Body of pancreas (tissue), 4 donors: ENCODE results near the gene PPME1. TPM values are rescaled to one million over a fixed set of nuclear protein-coding genes. Genes with fewer than 3 reads are reported as not detected.

ENCODE experiments used
- ATAC-seq: fragments of 150-250 bp; one replicate; pipeline ENCODE4 v1.9.1; 2016
- DNase-seq, 4 donors: peaks; one replicate each; pipeline ENCODE4 v3.0.0-alpha.2; 2019
- H3K27ac ChIP-seq, 4 donors: fragments of 200-600 bp; sonication (generic); 1 replicate in 3 of 4; 2 replicates in 1 of 4; pipeline versions ENCODE4 v1.5.1 to v1.6.1; 2016 to 2019; ENCODE audit warnings: mild to moderate bottlenecking in 1 of 4, mixed read lengths in 1 of 4, moderate library complexity in 1 of 4
- H3K27me3 ChIP-seq, 2 donors: fragments of 200-600 bp; sonication (generic); one replicate each; pipeline ENCODE4 v1.6.0; 2016; ENCODE audit warnings: mild to moderate bottlenecking in 1 of 2
- H3K36me3 ChIP-seq, 2 donors: fragments of 200-600 bp; sonication (generic); replicated peaks in 1 of 2; 2 replicates each; pipeline ENCODE4 v1.5.1; 2016; ENCODE audit warnings: low read depth in 2 of 2; ENCODE audit not compliant: insufficient read depth in 1 of 2
- H3K4me1 ChIP-seq: fragments of 200-600 bp; sonication (generic); one replicate; pipeline ENCODE4 v1.6.0; 2016
- H3K4me3 ChIP-seq, 2 donors: fragments of 200-600 bp; sonication (generic); 1 replicate in 1 of 2; 2 replicates in 1 of 2; pipeline ENCODE4 v1.5.1; 2016 to 2019
- H3K9me3 ChIP-seq, 3 donors: fragments of 200-600 bp; sonication (generic); 1 replicate in 2 of 3; 2 replicates in 1 of 3; pipeline ENCODE4 v1.5.1; 2016
- CTCF ChIP-seq, 7 experiments: fragments of 450-650 bp in 4 of 7; fragments of 200-600 bp in 3 of 7; sonication (generic) in 3 of 7; IDR thresholded peaks; one replicate each; pipeline ENCODE4 v1.5.1; 2016 to 2019; ENCODE audit warnings: antibody characterized with exemption in 7 of 7
- POLR2A ChIP-seq, 3 donors: fragments of 450-650 bp; IDR thresholded peaks; one replicate each; pipeline ENCODE4 v1.6.1; 2016; ENCODE audit warnings: antibody characterized with exemption in 3 of 3, mild to moderate bottlenecking in 2 of 3
- WGBS, 2 donors: methylation state at CpG; one replicate each; pipeline ENCODE4 v1.1.5; 2017; 5-methylcytosine and 5-hydroxymethylcytosine counted together
- intact Hi-C: fragments of 100-400 bp; cut with DNase I; formaldehyde crosslinking; loops from one replicate; pipeline ENCODE4 v1.15.1; 2023
- total RNA-seq, 2 donors: library from RNA; depleted of rRNA; stranded (reverse); fragments of >200 nt; gene quantifications; one replicate each; pipeline ENCODE4 v1.1.0, GENCODE V29; 2016

Gene PPME1
- total RNA-seq, 2 donors from 2014 or later: 10.9 to 12.9 TPM

DNA sequence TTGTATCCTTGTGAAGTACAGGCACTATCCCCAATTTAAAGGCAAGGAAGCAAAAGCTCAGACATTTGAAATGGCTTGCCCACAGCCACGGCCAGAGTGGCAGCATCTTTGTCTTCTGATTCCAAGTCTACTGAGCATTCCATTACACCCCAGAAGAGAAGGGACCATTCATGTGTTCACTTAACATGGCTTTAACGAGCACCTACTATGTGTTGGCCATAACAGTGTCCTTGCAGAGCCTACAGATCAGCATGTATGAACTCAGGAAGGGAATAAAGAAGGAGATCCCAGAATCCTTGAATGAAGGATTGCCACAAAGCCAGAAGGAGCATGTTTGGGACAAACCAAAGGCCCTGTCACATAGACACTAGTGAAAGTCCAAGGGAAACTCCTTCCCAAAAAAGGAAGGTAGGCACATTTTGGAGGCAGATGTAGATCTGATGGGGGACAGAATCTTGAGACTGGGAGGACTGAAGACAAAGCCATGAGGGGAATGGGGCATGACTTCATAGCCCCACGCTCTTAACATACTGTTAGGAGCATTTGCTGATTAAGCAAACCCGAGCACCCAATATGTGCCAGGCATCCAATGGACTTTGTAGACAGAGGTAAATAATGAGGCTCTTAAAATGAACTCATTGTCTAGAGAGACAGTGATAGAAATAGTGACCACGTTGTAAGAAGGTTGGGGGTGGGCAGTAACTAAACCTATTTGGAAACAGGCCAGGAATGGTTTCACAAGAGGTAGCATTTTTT is 85.5 kb downstream of the PPME1 start:
- Histone ChIP-seq H3K4me3 (no peak overlapping the region), H3K27ac (no peak overlapping the region), H3K27me3 (no peaks in the 10 kb centered on the region), H3K9me3 (no peaks in the 10 kb centered on the region), H3K4me1 (no peaks in the 10 kb centered on the region), H3K36me3 (peaks cover 0 to 8% of the 10 kb centered on the region in 2 donors)
- TF ChIP-seq CTCF (IDR thresholded peaks at IDR 0.05) (no peak), POLR2A (IDR thresholded peaks at IDR 0.05) (no peak)
- DNase-seq (no peak), ATAC-seq (no peak)
- 56 to 67% methylated on average over 5 of the region's 5 CpGs for WGBS, 2 donors
- intact Hi-C loops: loop anchor here (5.0 to 10.0 kb wide), 2 partner anchors 191 to 318 kb away; no protein-coding TSS in a partner anchor

- TF ChIP-seq CTCF (IDR thresholded peaks at IDR 0.05) (no peak), POLR2A (IDR thresholded peaks at IDR 0.05) (no peak)
- H3K4me3 ChIP-seq: no peak overlapping the region
- intact Hi-C loops: loop anchor here (5.0 to 10.0 kb wide), 2 partner anchors 189 to 317 kb away; no protein-coding TSS in a partner anchor
- WGBS, 2 donors: 35 to 42% methylated on average over 4 of the region's 4 CpGs
- DNase-seq: peak; percentile 32 to 58 (median 52)
- H3K4me1 ChIP-seq: no peaks in the 10 kb centered on the region
- no peaks in the 10 kb centered on the region for H3K27me3 ChIP-seq
- H3K36me3 ChIP-seq: peaks cover 0 to 5% of the 10 kb centered on the region in 2 donors
- ATAC-seq: peak; percentile 47
- H3K9me3 ChIP-seq: no peaks in the 10 kb centered on the region
- H3K27ac ChIP-seq: no peak overlapping the region
Measured at GRCh38 chr11:74257959-74258553, 87.0 kb downstream of the PPME1 start.

- Histone ChIP-seq H3K4me3 (no peak overlapping the region), H3K27ac (no peak overlapping the region), H3K9me3 (no peaks in the 10 kb centered on the region), H3K27me3 (no peaks in the 10 kb centered on the region), H3K36me3 (no peaks in the 10 kb centered on the region), H3K4me1 (no peaks in the 10 kb centered on the region)
- TF ChIP-seq CTCF (IDR thresholded peaks at IDR 0.05): no peak
- TF ChIP-seq POLR2A (IDR thresholded peaks at IDR 0.05): no peak
- intact Hi-C loops: no loop called here
- no peak for ATAC-seq
- DNase-seq: no peak
- WGBS, 2 donors: 79 to 87% methylated on average over 2 of the region's 2 CpGs
Measured at GRCh38 chr11:74262725-74263124, 91.6 kb downstream of the PPME1 start.

DNA sequence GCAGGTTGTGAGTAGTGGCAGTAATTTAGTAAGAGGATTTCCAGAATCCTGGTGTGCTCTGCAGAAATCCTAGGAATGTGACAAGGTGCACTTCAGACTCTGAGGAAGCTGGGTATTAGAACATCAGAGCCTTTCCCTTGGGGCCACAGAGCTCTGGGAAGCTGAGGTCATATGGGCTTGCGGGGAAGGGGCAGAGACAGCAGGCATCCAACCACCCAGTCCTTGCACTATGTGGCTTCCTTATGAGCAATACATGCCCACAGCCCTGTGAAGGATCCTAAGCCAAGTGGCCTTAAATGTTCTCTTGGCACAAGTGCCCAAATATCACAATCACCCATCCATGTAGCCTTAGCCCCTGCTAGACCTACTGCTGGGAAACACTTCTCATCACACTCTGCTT is 94.2 kb downstream of the PPME1 start:
- no peak overlapping the region for H3K4me3 ChIP-seq
- ATAC-seq (no peak), DNase-seq (no peak)
- no peaks in the 10 kb centered on the region for H3K36me3 ChIP-seq
- TF ChIP-seq CTCF (IDR thresholded peaks at IDR 0.05): no peak
- TF ChIP-seq POLR2A (IDR thresholded peaks at IDR 0.05): no peak
- no peak overlapping the region for H3K27ac ChIP-seq
- no peaks in the 10 kb centered on the region for H3K9me3 ChIP-seq
- intact Hi-C loops: no loop called here
- no peaks in the 10 kb centered on the region for H3K27me3 ChIP-seq
- WGBS, 2 donors: 92 to 100% methylated on average over 1 of the region's 1 CpG
- H3K4me1 ChIP-seq: no peaks in the 10 kb centered on the region
